ENCODE data around the gene TBATA.
"Not testable (repeated sequence)": the region's sequence is repeated elsewhere in the genome, so short reads cannot be mapped to it uniquely, and the experiment has no call there.

Gene TBATA

GRCh38 chr10:70779511-70780369, 5.4 kb downstream of the TBATA start:
- no peak for DNase-seq (ENCODE audit: low read depth in 2 of 3, low spot score in 2 of 3)

GRCh38 chr10:70779088-70779487, 6.1 kb downstream of the TBATA start:
- no peak for DNase-seq (ENCODE audit: low read depth in 2 of 3, low spot score in 2 of 3)

GRCh38 chr10:70778267-70778924, 6.8 kb downstream of the TBATA start:
- DNase-seq (ENCODE audit: low read depth in 2 of 3, low spot score in 2 of 3), result no peak

GRCh38 chr10:70777063-70777875, 7.9 kb downstream of the TBATA start:
- DNase-seq (ENCODE audit: low read depth in 2 of 3, low spot score in 2 of 3), result no peak

- no peak for DNase-seq (ENCODE audit: low read depth in 2 of 3, low spot score in 2 of 3)
These were observed 8.6 kb downstream of the TBATA start for GRCh38 chr10:70776455-70777005.

- DNase-seq (ENCODE audit: low read depth in 2 of 3, low spot score in 2 of 3), result no peak
These were observed 9.3 kb downstream of the TBATA start for GRCh38 chr10:70775679-70776454.

GRCh38 chr10:70774810-70775678, 10.1 kb downstream of the TBATA start:
- DNase-seq (ENCODE audit: low read depth in 2 of 3, low spot score in 2 of 3), result no peak

- DNase-seq (ENCODE audit: low read depth in 2 of 3, low spot score in 2 of 3), result no peak
These were observed 11.0 kb downstream of the TBATA start for GRCh38 chr10:70773965-70774809.

GRCh38 chr10:70773461-70773860, 11.7 kb downstream of the TBATA start:
- no peak for DNase-seq (ENCODE audit: low read depth in 2 of 3, low spot score in 2 of 3)

- no peak for DNase-seq (ENCODE audit: low read depth in 2 of 3, low spot score in 2 of 3)
These were observed 12.6 kb downstream of the TBATA start for GRCh38 chr10:70772627-70773026.

GRCh38 chr10:70771311-70772194, 13.6 kb downstream of the TBATA start:
- DNase-seq (ENCODE audit: low read depth in 2 of 3, low spot score in 2 of 3), result no peak

- DNase-seq (ENCODE audit: low read depth in 2 of 3, low spot score in 2 of 3), result not testable (repeated sequence)
These were observed 14.7 kb downstream of the TBATA start for GRCh38 chr10:70770516-70770915.

- DNase-seq (ENCODE audit: low read depth in 2 of 3, low spot score in 2 of 3), result no peak
These were observed 15.2 kb downstream of the TBATA start for GRCh38 chr10:70770001-70770400.

- no peak for DNase-seq (ENCODE audit: low read depth in 2 of 3, low spot score in 2 of 3)
These were observed 16.1 kb downstream of the TBATA start for GRCh38 chr10:70769121-70769520.

GRCh38 chr10:70768026-70768685, 17.0 kb downstream of the TBATA start:
- not testable (repeated sequence) for DNase-seq (ENCODE audit: low read depth in 2 of 3, low spot score in 2 of 3)

GRCh38 chr10:70765794-70766594, 19.2 kb downstream of the TBATA start:
- no peak for DNase-seq (ENCODE audit: low read depth in 2 of 3, low spot score in 2 of 3)
